ENCODE results near the gene TAB2. TPM values are rescaled to one million over a fixed set of nuclear protein-coding genes. Genes with fewer than 3 reads are reported as not detected.
"Not testable (repeated sequence)": the region's sequence is repeated elsewhere in the genome, so short reads cannot be mapped to it uniquely, and the experiment has no call there.

TAB2 gene
- total RNA-seq, 4 donors from 2014 or later, result 48.2 to 84.6 (median 52.8) TPM

- TF ChIP-seq POLR2A (IDR thresholded peaks at IDR 0.05) (no peak), CTCF (IDR thresholded peaks at IDR 0.05) (no peak)
- Histone ChIP-seq H3K27ac (no peak overlapping the region), H3K27me3 (no peaks in the 10 kb centered on the region), H3K4me3 (no peak overlapping the region), H3K4me1 (peaks cover 0 to 16% (median 4%) of the 10 kb centered on the region in 4 donors), H3K36me3 (no peaks in the 10 kb centered on the region), H3K9me3 (no peaks in the 10 kb centered on the region)
- no peak for DNase-seq
Observed at GRCh38 chr6:149342525-149342924, 25.0 kb downstream of the TAB2 start.

- H3K4me1 ChIP-seq, result peaks cover 0 to 16% (median 4%) of the 10 kb centered on the region in 4 donors
- no peak for TF ChIP-seq POLR2A (IDR thresholded peaks at IDR 0.05)
- TF ChIP-seq CTCF (IDR thresholded peaks at IDR 0.05), result no peak
Observed at GRCh38 chr6:149343501-149343900, 26.0 kb downstream of the TAB2 start.

GRCh38 chr6:149346078-149346477 is 28.6 kb downstream of the TAB2 start:
- TF ChIP-seq CTCF (IDR thresholded peaks at IDR 0.05) (no peak), POLR2A (IDR thresholded peaks at IDR 0.05) (no peak)
- no peaks in the 10 kb centered on the region for H3K27me3 ChIP-seq
- no peak overlapping the region for H3K4me3 ChIP-seq
- H3K27ac ChIP-seq, result no peak overlapping the region
- peaks cover 0 to 14% (median 0%) of the 10 kb centered on the region in 4 donors for H3K4me1 ChIP-seq
- no peaks in the 10 kb centered on the region for H3K9me3 ChIP-seq
- DNase-seq, result no peak
- H3K36me3 ChIP-seq, result no peaks in the 10 kb centered on the region

More at GRCh38 chr6:149343501-149343900, 26.0 kb downstream of the TAB2 start:
- Histone ChIP-seq H3K27me3 (no peaks in the 10 kb centered on the region), H3K9me3 (no peaks in the 10 kb centered on the region), H3K4me3 (no peak overlapping the region), H3K36me3 (no peaks in the 10 kb centered on the region), H3K27ac (no peak overlapping the region)
- DNase-seq, result no peak

GRCh38 chr6:149347067-149347466 is 29.6 kb downstream of the TAB2 start:
- H3K9me3 ChIP-seq, result no peaks in the 10 kb centered on the region
- DNase-seq, result no peak
- no peak overlapping the region for H3K27ac ChIP-seq
- no peaks in the 10 kb centered on the region for H3K36me3 ChIP-seq
- H3K4me1 ChIP-seq, result peaks cover 0 to 6% (median 0%) of the 10 kb centered on the region in 4 donors
- TF ChIP-seq CTCF (IDR thresholded peaks at IDR 0.05), result no peak
- no peak for TF ChIP-seq POLR2A (IDR thresholded peaks at IDR 0.05)
- no peaks in the 10 kb centered on the region for H3K27me3 ChIP-seq
- no peak overlapping the region for H3K4me3 ChIP-seq

GRCh38 chr6:149349279-149349678 is 31.8 kb downstream of the TAB2 start:
- not testable (repeated sequence) for DNase-seq, H3K27ac ChIP-seq, H3K36me3 ChIP-seq, H3K27me3 ChIP-seq, H3K9me3 ChIP-seq, H3K4me1 ChIP-seq, H3K4me3 ChIP-seq

- Histone ChIP-seq H3K36me3 (no peaks in the 10 kb centered on the region), H3K9me3 (no peaks in the 10 kb centered on the region), H3K4me3 (no peak overlapping the region), H3K27me3 (no peaks in the 10 kb centered on the region), H3K4me1 (no peaks in the 10 kb centered on the region), H3K27ac (no peak overlapping the region)
- no peak for TF ChIP-seq POLR2A (IDR thresholded peaks at IDR 0.05)
- DNase-seq, result no peak
Observed at GRCh38 chr6:149354009-149354408, 36.5 kb downstream of the TAB2 start.

- DNase-seq, result no peak
Observed at GRCh38 chr6:149356081-149356750, 38.7 kb downstream of the TAB2 start.

More at GRCh38 chr6:149356081-149356750, 38.7 kb downstream of the TAB2 start:
- TF ChIP-seq POLR2A (IDR thresholded peaks at IDR 0.05) (no peak), CTCF (IDR thresholded peaks at IDR 0.05) (no peak)
- H3K9me3 ChIP-seq, result no peaks in the 10 kb centered on the region
- no peaks in the 10 kb centered on the region for H3K4me1 ChIP-seq
- no peak overlapping the region for H3K27ac ChIP-seq
- no peak overlapping the region for H3K4me3 ChIP-seq
- no peaks in the 10 kb centered on the region for H3K27me3 ChIP-seq
- H3K36me3 ChIP-seq, result no peaks in the 10 kb centered on the region
